ENCODE measurements around the gene GARIN6. TPM values are rescaled to one million over a fixed set of nuclear protein-coding genes. Genes with fewer than 3 reads are reported as not detected.
"Not testable (repeated sequence)": the region's sequence is repeated elsewhere in the genome, so short reads cannot be mapped to it uniquely, and the experiment has no call there.

The GARIN6 gene
- total RNA-seq, 3 donors from 2014 or later (not counting 1 experiment from before 2014, with no cell fraction given) = not detected

DNA sequence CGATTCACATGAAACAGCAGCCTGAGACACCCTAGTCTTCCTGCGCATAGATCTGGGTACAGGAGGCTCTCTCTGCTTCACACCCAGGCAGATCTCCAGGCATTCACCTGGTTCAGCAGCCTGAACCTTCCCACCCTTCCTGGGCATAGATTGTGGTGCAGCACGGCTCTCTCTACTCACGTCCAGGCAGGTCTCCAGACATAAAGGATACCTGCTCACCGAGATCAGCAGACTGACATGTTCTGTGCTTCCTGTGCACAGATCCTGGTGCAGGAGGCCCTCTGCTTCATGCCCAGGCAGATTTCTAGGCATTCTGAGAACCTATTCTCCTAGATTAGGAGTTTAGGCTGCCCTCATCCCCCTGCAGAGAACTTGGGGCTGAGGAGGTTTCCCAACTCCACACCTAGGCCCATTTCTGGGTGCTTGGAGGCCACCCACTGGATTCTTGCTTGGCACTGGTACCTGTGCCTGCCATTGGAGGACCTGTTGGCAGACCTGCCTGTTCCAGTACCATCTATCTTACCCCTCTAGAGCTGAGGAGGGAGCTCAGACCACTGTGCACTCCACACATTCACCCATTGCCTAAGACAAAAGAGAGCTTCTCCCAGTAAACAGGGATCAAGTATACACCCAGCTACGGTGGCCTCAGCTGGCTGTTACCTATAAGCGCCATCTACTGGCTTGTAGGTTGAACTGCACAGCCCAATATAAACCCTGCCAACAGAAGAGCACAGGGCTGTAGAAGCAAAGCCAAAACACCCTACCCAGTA lies 28.0 kb upstream of the GARIN6 start:
- no peak overlapping the region for H3K27ac ChIP-seq (ENCODE audit: low read length)
- Mint-ChIP-seq H3K36me3 (peaks cover 14% of the 10 kb centered on the region), H3K27ac (no peak overlapping the region), H3K27me3 (ENCODE audit: low read depth in 2 of 2) (no peaks in the 10 kb centered on the region), H3K4me3 (no peak overlapping the region), H3K4me1 (no peaks in the 10 kb centered on the region), H3K9me3 (peaks cover 16 to 24% of the 10 kb centered on the region in 2 donors)
- H3K36me3 ChIP-seq (ENCODE audit: control insufficient read depth, insufficient read depth, low read length) = no peaks in the 10 kb centered on the region
- whole genome bisulfite sequencing (ENCODE audit: insufficient coverage) = 71% methylated on average over 6 of the region's 7 CpGs
- H3K4me3 ChIP-seq (ENCODE audit: low read length) = no peak overlapping the region
- DNase-seq (peak in 1 of 2 donors; percentile 1), ATAC-seq (no peak)
- peaks cover 10% of the 10 kb centered on the region for H3K9me3 ChIP-seq (ENCODE audit: control insufficient read depth, insufficient read depth, low read length)
- intact Hi-C loops (cut with micrococcal nuclease) = no loop called here
- no peak for TF ChIP-seq CTCF (IDR thresholded peaks at IDR 0.05)
- no peaks in the 10 kb centered on the region for H3K27me3 ChIP-seq (ENCODE audit: control insufficient read depth, insufficient read depth, low read length)
- no peaks in the 10 kb centered on the region for H3K4me1 ChIP-seq (ENCODE audit: control insufficient read depth, insufficient read depth, low read length)

DNA sequence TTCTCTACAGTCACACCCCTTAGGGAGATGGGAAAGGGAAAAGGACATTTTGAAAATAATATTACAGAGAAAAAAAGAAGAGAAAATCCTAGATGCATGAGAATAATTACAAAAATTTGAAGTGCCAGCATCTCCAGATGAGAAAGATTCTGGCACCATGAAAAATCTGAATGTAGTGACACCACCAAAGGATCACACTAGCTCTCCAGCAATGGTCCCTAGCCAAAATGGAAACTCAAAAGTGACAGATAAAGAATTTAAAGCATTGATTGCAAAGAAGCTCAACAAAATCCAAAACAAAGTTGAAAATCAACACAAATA lies 27.4 kb upstream of the GARIN6 start:
- Mint-ChIP-seq H3K9me3 (peaks cover 15 to 20% of the 10 kb centered on the region in 2 donors), H3K4me1 (no peaks in the 10 kb centered on the region), H3K27me3 (ENCODE audit: low read depth in 2 of 2) (no peaks in the 10 kb centered on the region), H3K36me3 (peaks cover 14% of the 10 kb centered on the region), H3K27ac (no peak overlapping the region), H3K4me3 (no peak overlapping the region)
- no peaks in the 10 kb centered on the region for H3K36me3 ChIP-seq (ENCODE audit: control insufficient read depth, insufficient read depth, low read length)
- no peak for TF ChIP-seq CTCF (IDR thresholded peaks at IDR 0.05)
- no peak for ATAC-seq
- no peak for DNase-seq
- peaks cover 10% of the 10 kb centered on the region for H3K9me3 ChIP-seq (ENCODE audit: control insufficient read depth, insufficient read depth, low read length)
- no peaks in the 10 kb centered on the region for H3K27me3 ChIP-seq (ENCODE audit: control insufficient read depth, insufficient read depth, low read length)
- H3K27ac ChIP-seq (ENCODE audit: low read length) = no peak overlapping the region
- H3K4me1 ChIP-seq (ENCODE audit: control insufficient read depth, insufficient read depth, low read length) = no peaks in the 10 kb centered on the region
- no peak overlapping the region for H3K4me3 ChIP-seq (ENCODE audit: low read length)
- intact Hi-C loops (cut with micrococcal nuclease) = no loop called here

- intact Hi-C loops (cut with micrococcal nuclease); H3K4me3 ChIP-seq (ENCODE audit: low read length); H3K9me3 ChIP-seq (ENCODE audit: control insufficient read depth, insufficient read depth, low read length); H3K27me3 ChIP-seq (ENCODE audit: control insufficient read depth, insufficient read depth, low read length); H3K27ac Mint-ChIP-seq; H3K4me3 Mint-ChIP-seq; ATAC-seq; H3K4me1 ChIP-seq (ENCODE audit: control insufficient read depth, insufficient read depth, low read length); H3K27ac ChIP-seq (ENCODE audit: low read length); DNase-seq; H3K36me3 ChIP-seq (ENCODE audit: control insufficient read depth, insufficient read depth, low read length); H3K4me1 Mint-ChIP-seq; H3K27me3 Mint-ChIP-seq (ENCODE audit: low read depth in 2 of 2): not testable (repeated sequence)
- H3K9me3 Mint-ChIP-seq = peaks cover 16 to 17% of the 10 kb centered on the region in 2 donors
- 100% methylated on average over 1 of the region's 2 CpGs for WGBS (ENCODE audit: insufficient coverage)
- H3K36me3 Mint-ChIP-seq = peaks cover 14% of the 10 kb centered on the region
Measured at GRCh38 chr12:99624591-99624990, 23.0 kb upstream of the GARIN6 start.

- ATAC-seq = no peak
- TF ChIP-seq CTCF (IDR thresholded peaks at IDR 0.05) = no peak
Measured at GRCh38 chr12:99627459-99627858, 20.1 kb upstream of the GARIN6 start.

More at GRCh38 chr12:99627459-99627858, 20.1 kb upstream of the GARIN6 start:
- Mint-ChIP-seq H3K27ac (no peak overlapping the region), H3K36me3 (peaks cover 8% of the 10 kb centered on the region), H3K4me3 (no peak overlapping the region), H3K4me1 (no peaks in the 10 kb centered on the region), H3K27me3 (ENCODE audit: low read depth in 2 of 2) (no peaks in the 10 kb centered on the region), H3K9me3 (peaks cover 3 to 9% of the 10 kb centered on the region in 2 donors)
- H3K36me3 ChIP-seq (ENCODE audit: control insufficient read depth, insufficient read depth, low read length) = no peaks in the 10 kb centered on the region
- DNase-seq = no peak
- no peaks in the 10 kb centered on the region for H3K27me3 ChIP-seq (ENCODE audit: control insufficient read depth, insufficient read depth, low read length)
- no peaks in the 10 kb centered on the region for H3K4me1 ChIP-seq (ENCODE audit: control insufficient read depth, insufficient read depth, low read length)
- peaks cover 10% of the 10 kb centered on the region for H3K9me3 ChIP-seq (ENCODE audit: control insufficient read depth, insufficient read depth, low read length)
- intact Hi-C loops (cut with micrococcal nuclease) = no loop called here
- no CpG with 5 or more reads among the region's 2 CpGs for WGBS (ENCODE audit: insufficient coverage)
- no peak overlapping the region for H3K4me3 ChIP-seq (ENCODE audit: low read length)
- no peak overlapping the region for H3K27ac ChIP-seq (ENCODE audit: low read length)

Data from natural killer cell (primary cell).